Right forelimb (tissue), 1 donor: ENCODE measurements around the gene KCNJ6.

ENCODE experiments used
- DNase-seq: peaks from one replicate; pipeline ENCODE4 v3.0.0-alpha.2; 2018

KCNJ6 gene

DNA sequence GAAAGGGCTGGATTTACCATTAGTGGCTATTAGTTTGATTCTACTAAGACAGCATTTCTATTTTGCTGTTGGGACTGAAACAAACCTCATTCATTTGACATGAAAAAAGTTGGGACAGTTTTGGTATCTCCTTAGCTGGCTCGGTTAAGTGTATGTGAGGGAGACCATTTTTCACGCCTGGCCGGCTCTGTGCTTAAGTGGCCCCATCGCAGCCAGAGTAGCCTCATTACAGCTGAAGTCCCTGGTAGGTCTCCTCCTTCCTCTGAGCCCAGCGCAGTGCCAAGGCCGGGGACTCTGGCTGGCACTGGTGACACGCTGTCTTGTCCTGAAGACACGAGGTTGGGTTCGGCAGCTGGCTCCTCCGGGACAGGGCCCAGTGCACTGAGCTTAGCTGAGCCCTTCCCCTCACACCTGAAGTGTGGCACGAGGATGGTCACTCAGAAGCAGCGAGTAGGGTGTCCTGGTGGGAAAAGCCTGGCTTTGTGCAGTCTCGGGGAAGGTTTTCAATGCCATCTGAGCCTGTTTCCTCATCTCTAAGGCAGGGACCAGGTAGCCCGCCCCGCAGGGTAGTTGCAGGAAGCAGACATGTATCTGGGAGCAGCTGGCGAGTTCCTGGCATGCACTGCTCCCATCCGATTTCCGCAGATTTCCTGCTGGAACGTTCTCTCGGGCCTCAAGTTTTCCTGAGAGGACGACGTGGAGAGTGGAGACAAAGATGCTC is 353.2 kb downstream of the KCNJ6 start:
- DNase-seq: no peak

DNA sequence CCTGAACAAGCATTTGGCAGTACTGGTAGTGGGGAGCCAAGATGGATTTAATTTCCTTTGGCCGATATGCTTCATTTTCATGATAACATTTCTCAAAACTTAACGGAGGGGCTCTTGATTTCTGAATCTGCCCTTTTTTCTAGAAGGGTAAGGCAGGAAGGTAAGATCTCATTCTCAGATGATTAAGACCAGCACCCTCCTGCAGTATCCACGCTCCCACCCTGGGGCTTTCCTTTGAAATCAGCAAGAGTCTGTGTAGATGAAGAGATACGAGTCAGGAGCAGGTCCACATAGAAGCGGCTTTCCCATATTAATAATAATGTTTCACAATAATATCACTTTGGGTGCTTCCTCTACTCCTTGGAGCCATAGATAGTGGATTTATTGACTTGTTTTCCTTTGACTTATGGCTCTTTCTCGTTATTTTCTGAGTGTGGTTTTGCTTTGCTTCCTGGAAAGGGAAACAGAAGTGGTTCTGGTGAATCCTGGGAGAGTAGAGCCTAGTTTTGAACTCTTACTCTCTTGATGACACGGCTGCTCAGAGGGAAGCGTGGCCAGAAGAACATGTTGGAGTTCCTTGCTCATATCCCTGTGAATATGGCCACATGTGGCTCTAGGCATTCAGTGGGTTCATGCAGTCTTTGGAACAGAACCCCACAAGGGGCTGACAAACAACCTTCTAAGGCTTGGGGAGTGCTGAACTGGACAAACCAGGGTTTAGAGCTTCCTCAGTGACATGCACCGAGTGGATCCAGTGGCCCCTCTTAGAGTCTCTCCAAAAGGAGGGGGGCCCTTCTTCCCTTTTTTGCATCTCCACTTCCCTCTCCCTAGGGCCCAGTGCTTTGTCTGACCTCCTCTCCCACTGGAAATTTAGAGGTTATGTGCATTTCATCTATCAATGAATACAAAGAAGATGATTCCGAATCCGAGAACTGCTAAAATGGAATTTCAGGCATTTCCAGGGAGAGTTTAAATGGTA is 354.0 kb downstream of the KCNJ6 start:
- no peak for DNase-seq

DNA sequence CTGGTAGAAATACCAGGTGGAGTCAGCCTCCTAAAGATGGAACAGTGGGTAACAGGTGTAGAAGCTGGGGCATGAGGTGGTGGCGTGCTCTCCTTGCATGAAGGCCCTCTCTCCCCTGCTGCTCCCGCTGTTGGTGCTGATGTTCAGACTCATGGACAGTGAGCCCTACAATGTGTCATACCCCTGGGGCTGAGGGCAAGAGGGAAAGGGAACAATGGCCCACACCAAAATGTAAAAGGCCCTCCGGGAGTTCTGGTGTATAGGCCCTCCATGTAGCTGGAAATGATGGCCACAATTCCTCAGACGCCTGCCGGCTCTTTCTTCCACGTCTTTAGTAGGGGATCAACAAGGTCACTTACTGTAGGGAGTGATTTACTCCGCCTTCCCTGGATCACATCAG is 354.8 kb downstream of the KCNJ6 start:
- no peak for DNase-seq

DNA sequence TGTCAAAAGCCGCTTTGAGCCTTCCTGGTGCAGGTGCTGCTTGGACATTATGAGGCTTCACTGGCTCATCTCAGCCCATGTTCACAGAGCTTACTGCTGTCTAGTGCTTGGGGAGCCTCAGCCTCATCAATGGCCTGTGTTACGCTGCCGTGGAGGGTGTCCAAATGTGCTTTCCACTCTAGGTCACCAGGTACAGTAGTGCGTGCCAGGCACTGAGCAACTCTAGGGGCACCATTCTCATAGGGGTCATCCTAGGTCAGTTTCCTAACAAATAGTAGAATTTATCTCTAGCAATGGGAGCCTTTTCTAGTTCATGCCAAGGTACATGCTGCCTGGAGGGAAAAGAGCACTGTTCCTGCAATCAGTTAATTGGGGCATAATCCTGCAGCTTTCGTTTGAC is 355.9 kb downstream of the KCNJ6 start:
- no peak for DNase-seq

DNA sequence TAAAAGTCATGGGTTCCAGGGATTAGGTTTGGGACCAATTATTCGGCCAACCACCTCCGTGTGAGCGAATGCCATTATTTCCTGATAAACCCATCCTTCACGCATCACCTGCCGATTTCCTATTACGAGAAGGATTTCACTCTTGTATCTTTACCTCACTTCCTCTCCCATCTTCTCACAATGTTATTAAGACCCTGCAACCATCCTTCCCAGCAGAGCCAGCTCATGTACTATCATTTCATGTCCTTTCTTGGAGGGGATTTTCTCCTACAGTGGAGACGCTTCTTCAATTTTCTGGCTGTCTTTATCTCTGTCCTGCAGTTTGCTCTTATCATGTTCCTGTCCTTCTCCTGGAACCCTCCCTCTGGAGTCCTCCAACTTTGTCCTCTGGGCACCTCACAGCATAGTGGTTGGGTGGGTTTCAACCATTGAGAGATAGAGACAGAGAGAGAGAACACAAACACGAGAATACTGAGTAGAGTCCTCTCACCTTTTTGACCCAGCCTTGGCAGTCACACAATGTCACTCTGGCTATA is 357.5 kb downstream of the KCNJ6 start:
- no peak for DNase-seq
